GM18909 (cell line): ENCODE data around the gene CDK18.

Experiments
- ATAC-seq: cut with Tn5 transposase; IDR thresholded peaks from one replicate; pipeline ENCODE4 v1.9.1; 2021; ENCODE audit warnings: mild to moderate bottlenecking; ENCODE audit not compliant: unreplicated experiment, poor library complexity

The CDK18 gene

GRCh38 chr1:205520709-205521108 lies 16.2 kb downstream of the CDK18 start:
- no peak for ATAC-seq

GRCh38 chr1:205521686-205522085 lies 17.2 kb downstream of the CDK18 start:
- ATAC-seq, result no peak

GRCh38 chr1:205522692-205523091 lies 18.2 kb downstream of the CDK18 start:
- ATAC-seq, result no peak

- ATAC-seq, result no peak
Observed at GRCh38 chr1:205523261-205523890, 18.9 kb downstream of the CDK18 start.

- ATAC-seq, result no peak
Observed at GRCh38 chr1:205523891-205524793, 19.7 kb downstream of the CDK18 start.

GRCh38 chr1:205524794-205525101 lies 20.3 kb downstream of the CDK18 start:
- no peak for ATAC-seq

- no peak for ATAC-seq
Observed at GRCh38 chr1:205525495-205526285, 21.2 kb downstream of the CDK18 start.

GRCh38 chr1:205526431-205526830 lies 22.0 kb downstream of the CDK18 start:
- ATAC-seq, result no peak

- no peak for ATAC-seq
Observed at GRCh38 chr1:205527931-205528330, 23.5 kb downstream of the CDK18 start.

GRCh38 chr1:205528446-205528886 lies 24.0 kb downstream of the CDK18 start:
- ATAC-seq, result no peak

- ATAC-seq, result peak; percentile 55
Observed at GRCh38 chr1:205528887-205529825, 24.7 kb downstream of the CDK18 start.

GRCh38 chr1:205530116-205530515 lies 25.6 kb downstream of the CDK18 start:
- ATAC-seq, result no peak

- no peak for ATAC-seq
Observed at GRCh38 chr1:205531191-205532025, 26.9 kb downstream of the CDK18 start.

- no peak for ATAC-seq
Observed at GRCh38 chr1:205532026-205532898, 27.8 kb downstream of the CDK18 start.

GRCh38 chr1:205532996-205533735 lies 28.7 kb downstream of the CDK18 start:
- ATAC-seq, result no peak

GRCh38 chr1:205533748-205534443 lies 29.4 kb downstream of the CDK18 start:
- ATAC-seq, result no peak

- no peak for ATAC-seq
Observed at GRCh38 chr1:205534444-205534985, 30.0 kb downstream of the CDK18 start.
